NCI-H69 (cell line): ENCODE measurements around the gene BYSL.

Experiments
- DNase-seq: peaks from one replicate; lab custom pipeline; 2025; lab: John Stamatoyannopoulos, UW

BYSL gene, protein sequence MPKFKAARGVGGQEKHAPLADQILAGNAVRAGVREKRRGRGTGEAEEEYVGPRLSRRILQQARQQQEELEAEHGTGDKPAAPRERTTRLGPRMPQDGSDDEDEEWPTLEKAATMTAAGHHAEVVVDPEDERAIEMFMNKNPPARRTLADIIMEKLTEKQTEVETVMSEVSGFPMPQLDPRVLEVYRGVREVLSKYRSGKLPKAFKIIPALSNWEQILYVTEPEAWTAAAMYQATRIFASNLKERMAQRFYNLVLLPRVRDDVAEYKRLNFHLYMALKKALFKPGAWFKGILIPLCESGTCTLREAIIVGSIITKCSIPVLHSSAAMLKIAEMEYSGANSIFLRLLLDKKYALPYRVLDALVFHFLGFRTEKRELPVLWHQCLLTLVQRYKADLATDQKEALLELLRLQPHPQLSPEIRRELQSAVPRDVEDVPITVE

DNA sequence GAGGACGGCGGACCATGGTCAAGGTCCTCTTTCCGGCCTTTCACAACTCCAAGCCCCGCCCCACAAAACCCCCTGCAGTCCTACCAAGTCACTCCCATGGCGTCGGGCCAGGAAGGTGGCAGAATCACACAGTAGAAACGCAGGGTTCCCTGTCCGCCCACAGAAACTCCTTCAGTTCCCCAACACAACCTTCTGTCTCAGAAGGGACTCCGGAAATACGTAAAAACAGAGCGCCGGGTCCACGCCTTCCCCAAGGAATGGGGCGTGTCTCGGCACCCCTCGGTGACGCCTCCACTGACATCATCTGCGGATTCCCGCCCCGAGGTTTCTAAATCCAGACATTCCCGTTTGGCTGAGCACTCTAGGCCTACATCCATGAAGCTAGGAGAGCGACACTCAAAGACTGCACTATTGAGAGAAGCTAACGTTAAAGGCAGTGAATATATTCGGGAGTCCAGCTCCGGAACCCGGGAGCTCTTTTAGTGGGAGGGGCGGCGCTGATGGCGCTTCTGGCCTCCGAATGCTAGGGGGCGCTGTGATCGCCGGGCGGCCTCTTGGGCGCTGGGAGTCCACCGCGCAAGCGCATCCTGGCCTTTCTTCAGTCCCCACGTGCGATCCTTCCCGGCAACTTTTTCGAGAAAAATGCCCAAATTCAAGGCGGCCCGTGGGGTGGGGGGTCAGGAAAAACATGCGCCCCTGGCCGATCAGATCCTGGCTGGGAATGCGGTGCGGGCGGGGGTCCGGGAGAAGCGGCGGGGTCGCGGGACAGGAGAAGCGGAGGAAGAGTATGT lies at the start of gene BYSL, which contains the start of gene MED20:
Gene BYSL (plus strand): TSS at position 579 of the 791 bp plus-strand sequence. CDS start 64 bp downstream, at position 643.
Gene MED20 (minus strand): TSS at position 219 of the 791 bp plus-strand sequence. CDS start 121 bp downstream, at position 98.
- peak; percentile 97 for DNase-seq

DNA sequence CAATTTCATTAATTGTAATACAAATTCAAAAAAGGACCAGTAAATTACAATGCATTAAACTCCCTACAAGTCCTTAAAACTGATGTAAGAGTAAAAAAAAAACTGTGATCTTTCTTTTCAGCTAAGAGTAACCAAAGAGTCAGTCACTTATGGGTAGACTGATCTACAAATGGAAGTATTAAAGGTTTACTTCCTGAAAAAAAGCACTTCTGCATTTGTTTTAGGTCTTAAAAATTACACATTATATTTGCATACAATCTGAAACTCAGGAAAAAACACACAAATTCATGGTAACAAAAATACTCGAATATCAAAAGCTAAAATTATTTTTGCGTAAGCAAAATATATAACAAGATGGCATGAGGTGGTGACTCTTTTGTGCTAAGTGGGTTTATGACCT lies 49.6 kb upstream of the BYSL start:
- DNase-seq: no peak

DNA sequence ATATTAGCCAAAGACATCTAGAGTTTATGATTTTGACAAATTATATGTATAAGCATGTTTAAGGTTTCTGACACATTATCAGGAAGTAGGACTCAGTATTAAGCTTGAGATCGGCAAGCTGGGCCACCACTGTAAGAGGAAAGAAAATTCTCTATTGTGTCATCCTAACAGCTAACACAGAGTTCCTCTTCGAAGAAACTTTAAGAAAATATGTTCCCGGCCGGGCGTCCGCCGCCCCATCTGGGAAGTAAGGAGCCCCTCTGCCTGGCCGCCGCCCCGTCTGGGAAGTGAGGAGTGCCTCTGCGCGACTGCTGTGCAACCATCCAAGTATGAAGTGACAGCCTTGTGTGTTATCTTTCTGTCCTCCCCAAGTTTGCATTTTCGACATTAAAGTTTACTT lies 49.2 kb upstream of the BYSL start:
- no peak for DNase-seq

- no peak for DNase-seq
Measured at GRCh38 chr6:41874741-41875140, 46.6 kb upstream of the BYSL start.

GRCh38 chr6:41877051-41877680 lies 44.1 kb upstream of the BYSL start:
- no peak for DNase-seq

DNA sequence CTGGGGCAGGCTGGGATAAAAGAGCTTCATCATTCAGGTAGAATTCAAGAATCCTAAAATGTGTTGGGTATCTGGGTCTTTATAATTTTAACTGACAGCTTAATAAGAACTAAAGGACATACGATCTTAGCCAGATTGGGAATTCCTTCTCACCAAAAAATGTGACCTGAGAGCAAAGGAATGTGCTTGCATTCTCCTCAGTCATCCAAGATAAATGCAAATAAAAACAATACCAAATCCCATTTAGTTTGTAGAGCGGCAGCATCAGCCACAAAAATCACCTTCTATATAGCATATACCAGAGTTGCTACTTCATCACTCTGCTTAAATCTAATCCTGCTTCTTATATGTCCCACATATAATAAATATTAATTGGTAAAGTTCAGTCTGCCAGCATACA lies 43.1 kb upstream of the BYSL start:
- no peak for DNase-seq

DNA sequence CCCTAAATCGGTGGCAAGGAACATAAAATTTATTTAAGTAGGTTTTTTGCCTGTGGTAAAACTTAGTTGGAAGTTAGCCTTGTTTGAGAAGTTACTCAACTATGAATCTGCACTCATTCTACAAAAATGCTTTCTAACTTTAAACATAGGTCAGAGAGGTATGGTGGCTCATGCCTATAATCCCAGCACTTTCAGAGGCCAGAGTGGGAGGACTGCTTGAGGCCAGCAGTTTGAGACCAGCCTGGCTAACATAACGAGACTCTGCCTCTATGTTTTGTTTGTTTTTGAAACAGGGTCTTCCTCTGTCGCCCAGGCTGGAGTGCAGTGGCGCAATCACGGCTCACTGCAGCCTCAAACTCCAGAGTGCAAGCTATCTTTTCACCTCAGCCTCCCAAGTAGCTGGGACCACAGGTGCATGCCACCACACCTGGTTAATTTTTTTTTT lies 42.3 kb upstream of the BYSL start:
- DNase-seq: no peak

DNA sequence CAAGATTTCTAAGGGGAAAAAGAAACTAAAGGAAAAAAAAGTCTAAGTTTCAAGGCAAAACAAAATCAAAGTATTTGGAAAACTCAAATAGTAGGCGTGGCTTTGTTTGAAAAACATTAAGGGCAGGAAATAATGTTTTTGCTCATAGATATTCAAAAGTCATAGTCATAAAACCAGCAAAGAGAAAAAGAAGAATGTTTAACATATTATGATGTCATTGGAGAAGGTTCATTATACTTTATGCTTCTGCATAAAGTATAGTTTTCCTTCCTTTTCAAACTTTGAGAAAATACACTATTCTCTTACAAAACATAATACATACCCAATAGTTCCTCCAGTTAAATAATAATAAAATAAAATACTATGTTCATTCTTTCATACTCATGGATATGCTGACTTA lies 39.8 kb upstream of the BYSL start:
- DNase-seq: no peak

DNA sequence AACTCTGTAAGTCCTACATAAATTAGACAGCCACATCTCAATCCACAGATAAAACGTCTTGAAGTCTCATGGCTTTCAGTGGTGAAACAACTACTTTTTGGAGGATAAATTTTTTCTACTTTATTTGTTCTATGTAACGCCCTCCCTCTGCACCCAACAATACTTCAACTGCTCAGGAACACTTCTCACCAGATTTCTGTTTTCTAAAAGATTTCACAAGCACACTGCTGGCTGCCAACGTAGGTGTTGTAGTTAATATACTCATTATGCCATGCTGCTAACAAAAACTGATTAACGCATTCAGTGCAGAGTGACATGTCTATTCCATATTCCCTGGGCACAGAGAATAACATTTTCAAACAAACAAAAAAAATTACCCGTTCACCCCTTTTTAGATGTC lies 36.3 kb upstream of the BYSL start:
- no peak for DNase-seq

GRCh38 chr6:41885930-41886329 lies 35.4 kb upstream of the BYSL start:
- no peak for DNase-seq

GRCh38 chr6:41887331-41887751 lies 34.0 kb upstream of the BYSL start:
- no peak for DNase-seq

GRCh38 chr6:41892921-41893564 lies 28.3 kb upstream of the BYSL start:
- peak; percentile 33 for DNase-seq

DNA sequence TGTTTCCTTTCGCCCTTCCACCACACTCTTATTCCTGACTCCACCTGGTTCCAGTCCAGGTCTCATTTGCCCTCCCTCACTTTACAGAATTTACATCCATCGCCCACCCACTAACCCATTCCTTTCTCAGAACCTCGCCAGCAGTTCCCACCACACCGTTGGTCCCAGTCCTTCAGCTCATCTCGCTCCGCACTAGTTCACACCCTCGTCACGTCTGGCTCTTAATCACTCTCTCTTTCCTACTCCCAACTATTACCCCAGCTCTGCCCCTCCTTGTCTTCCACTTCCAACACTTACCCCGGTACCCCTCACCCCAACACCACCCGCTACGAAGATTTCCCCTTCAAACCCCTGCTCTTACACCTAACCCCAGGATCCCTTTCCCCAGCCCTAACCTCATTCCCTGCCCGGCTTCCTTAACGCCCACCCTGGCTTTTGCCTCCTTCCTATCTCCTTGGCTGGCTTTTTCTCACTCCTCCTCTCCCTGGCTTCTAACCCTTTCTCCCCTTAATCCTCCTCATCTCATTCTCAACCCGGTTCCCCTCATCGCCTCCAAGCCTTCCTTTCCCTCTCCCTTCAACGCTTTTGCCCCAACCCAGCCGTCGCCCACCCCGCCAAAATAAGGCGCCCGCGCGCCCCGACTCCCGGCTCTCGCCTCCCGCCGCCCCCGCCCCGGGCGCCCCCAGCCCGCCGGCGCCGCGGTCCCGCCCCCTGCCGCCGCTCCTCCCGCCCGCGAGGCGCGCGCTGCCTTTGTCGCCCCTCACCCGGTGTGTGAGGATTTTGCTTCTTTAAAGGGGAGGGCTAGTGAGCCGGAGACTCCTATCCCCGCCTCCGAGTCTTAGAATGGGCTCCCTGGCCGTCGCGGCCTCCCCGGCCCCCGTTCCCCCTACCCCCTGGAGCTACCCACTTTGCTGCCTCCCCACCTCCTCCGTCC lies 26.7 kb upstream of the BYSL start:
- DNase-seq: peak; percentile 76

- DNase-seq: peak; percentile 98
Measured at GRCh38 chr6:41895300-41896233, 25.7 kb upstream of the BYSL start, which contains the start of gene USP49. Gene USP49, minus strand, starts transcription at chr6:41895375. Its CDS starts 88,392 bp downstream, at chr6:41806983.

DNA sequence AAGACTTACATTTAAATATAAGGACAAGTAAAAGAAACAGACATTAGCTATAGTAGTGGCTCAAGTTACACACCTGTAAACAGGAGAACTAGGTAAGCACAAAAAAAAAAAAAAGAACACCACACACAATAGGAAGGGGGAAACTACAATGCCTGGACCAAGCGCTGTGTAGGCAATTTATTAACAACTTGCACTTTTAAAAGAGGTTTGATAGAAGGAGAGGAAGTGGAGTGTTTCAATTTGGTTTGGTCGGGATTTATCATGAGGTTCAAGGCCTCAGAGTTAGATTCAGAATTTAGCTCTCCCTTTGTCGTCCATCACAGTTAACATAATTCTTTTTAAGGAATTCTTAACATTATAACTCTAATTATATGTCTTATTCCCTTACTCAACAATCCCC lies 25.0 kb upstream of the BYSL start:
- DNase-seq: no peak

DNA sequence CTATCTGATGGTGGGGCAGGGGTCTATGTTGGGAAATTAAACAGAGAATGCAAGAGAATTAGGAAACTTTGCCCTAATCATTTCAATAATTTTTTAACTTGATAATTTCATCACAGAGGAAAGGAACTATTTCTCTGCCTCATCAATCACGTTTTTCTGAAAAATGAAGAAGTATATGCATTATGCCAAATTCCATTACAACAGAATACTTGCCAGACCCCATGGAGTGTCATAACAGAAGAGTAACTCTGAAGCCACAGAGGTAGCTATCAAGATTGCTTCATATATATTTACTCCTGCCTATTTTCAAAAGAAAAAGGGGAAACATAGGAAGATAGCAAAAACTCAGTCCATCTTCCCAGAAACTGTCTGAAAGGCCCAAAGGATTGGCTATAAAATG lies 20.4 kb upstream of the BYSL start:
- DNase-seq: no peak

- DNase-seq: peak; percentile 17
Measured at GRCh38 chr6:41901882-41902519, 19.3 kb upstream of the BYSL start.

GRCh38 chr6:41909727-41910126 lies 11.6 kb upstream of the BYSL start:
- DNase-seq: no peak

DNA sequence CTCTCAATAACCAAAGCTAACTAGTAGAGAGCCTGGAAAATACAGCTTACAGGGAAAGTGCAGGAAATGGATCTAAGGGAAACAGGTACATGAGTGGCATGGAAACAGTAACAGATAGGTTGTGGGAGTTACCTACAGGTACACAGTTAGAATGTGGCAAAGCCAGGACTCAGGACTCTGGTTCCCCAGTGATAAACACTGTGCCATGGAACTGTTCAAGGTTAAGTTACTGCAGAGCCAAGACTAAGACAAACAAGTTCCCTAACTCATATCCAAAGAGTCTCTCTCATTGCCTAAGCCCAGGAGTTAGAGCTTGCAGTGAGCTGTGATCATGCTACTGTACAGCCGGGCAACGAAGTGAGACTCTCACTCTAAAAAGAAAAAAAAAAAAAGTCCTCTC lies 7.0 kb upstream of the BYSL start:
- DNase-seq: no peak
